Epidermal melanocyte (primary cell): ENCODE data around the gene SMCO3.
A peak's percentile ranks its signal among the peaks of the same experiment; 100 is the strongest.
"Not testable (repeated sequence)": the region's sequence is repeated elsewhere in the genome, so short reads cannot be mapped to it uniquely, and the experiment has no call there.

Experiments
- DNase-seq: peaks from one replicate; pipeline ENCODE4 v3.0.0; 2011; ENCODE audit warnings: low spot score; ENCODE audit not compliant: insufficient read length

Gene SMCO3

GRCh38 chr12:14774906-14775635, 38.9 kb downstream of the SMCO3 start:
- DNase-seq = no peak

DNA sequence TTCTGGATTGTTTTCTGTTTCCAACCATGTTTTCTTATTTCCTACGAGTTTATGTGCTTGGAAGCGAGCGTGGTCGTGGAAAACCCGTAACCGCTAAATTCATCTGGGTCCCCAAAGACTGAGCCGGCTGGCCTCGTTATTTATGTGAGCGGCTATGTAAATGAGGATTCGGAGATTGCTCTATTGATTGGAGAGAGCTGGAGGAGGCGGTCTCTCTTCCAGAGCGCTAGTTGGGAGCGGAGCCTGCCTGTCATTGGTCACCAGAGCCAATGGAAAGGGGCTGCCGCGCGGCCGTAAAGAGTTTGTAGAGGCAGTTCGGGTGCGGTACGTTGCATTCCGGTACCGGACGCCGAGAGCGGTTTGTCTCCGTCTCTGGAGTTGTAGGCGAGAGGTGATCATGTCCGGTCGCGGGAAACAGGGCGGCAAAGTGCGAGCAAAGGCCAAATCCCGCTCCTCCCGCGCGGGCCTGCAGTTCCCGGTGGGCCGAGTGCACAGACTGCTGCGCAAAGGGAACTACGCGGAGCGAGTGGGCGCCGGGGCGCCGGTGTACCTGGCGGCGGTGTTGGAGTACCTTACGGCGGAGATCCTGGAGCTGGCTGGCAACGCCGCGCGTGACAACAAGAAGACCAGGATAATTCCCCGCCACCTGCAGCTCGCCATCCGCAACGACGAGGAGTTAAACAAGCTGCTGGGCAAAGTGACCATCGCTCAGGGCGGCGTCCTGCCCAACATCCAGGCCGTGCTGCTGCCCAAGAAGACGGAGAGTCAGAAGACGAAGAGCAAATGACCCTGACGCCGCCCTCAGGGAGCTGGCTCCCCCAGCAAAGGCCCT, 39.7 kb downstream of the SMCO3 start:
- peak; percentile 86 for DNase-seq

DNA sequence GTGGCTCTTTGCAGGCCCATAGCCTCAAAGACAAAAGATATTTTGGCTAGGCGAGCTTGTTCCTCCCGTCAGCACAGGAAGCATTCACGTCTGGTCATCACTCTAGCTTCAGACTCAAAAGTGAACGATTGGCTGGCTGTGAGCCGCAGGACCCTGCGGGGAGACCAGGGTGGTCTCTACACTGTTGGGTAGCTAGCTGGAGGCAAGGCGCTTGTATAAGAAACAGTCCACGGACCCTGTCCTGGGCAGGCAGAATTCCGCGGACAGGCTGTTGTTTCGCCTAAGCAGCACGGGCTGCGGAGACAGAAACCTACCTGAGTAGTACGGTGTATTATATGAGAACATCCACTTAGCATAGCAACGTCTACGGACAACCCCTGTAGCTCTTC, 40.3 kb downstream of the SMCO3 start:
- no peak for DNase-seq

DNA sequence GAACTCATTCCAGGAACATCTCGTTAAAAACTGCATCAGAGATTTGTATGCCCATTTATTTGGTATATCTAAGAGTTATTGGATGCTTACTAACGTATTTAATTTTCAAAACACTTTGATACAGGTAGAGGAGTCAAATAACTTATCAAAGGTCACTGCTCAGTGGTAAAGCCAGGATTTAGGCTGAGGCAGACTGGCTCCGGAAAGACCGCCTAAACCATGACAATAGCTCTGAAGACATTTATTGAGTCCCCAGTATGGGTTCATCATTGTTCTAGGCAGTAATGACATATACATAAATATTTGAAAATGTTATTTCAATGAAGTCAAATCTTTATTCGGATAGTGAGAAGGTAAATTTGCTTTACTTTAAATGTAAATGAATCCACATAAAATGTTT, 41.0 kb downstream of the SMCO3 start:
- no peak for DNase-seq

GRCh38 chr12:14771651-14772137, 42.3 kb downstream of the SMCO3 start:
- DNase-seq = no peak

DNA sequence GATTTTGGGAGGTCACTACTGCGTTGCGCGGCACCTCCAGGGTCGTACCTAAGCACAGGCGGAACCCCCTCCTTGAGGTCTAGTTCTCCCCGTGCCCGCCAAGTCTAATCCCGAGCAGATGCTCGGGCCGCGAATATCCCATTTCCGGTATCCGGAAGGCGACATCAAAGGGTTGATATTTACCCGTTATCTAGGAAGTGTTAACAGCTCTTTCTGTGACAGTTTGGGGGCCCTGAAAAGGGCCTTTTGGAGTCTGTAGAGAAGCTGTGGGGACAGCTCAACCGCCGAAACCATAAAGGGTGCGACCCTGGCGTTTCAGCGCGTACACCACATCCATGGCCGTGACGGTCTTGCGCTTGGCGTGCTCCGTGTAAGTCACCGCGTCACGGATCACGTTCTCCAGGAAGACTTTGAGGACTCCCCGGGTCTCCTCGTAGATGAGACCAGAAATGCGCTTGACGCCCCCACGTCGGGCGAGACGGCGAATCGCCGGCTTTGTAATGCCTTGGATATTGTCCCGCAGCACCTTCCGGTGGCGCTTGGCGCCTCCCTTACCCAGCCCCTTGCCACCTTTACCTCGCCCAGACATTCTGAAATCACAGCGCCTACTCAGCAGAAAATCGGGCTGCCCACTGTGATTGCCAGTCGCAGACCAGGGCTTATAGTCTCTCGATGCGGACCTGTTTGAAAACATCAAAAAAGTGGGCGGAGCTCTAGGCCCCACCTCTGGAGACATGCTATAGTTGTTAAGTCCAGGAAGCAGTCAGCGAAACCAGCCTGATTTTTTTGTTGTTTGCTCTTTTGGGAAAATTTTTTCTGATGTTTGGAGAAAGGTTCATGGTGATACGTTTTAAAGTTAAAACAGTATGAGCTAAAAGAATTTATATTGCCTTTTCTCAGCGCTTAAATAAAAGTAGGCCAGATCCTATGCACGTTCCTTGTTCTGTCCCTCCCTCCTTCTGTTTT, 43.2 kb downstream of the SMCO3 start:
- DNase-seq = peak; percentile 76

- DNase-seq = no peak
Measured at GRCh38 chr12:14769969-14770495, 44.0 kb downstream of the SMCO3 start.

DNA sequence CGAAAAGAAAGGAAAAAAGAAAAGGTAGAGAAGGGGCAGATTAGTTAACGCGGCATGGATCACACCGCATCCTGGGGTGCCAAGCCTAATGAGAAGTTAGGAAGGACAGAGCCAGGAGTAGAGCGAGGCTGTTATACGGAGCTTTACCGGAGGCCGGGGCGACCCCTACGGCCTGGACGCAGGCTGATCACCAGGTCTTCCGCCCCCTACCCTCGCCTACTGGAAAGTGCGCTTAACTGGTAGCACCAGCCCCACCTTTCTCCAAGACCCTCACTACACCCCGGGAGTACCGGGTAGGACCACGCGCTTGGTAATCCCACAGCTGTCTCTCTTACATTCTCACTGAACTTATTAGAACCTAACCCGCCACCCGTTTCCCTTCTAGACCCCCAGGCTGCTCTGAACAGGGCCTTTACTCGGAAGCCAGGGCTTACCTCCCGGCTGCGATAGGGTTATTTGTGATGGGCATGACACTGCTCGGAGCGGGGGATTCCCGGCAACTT, 44.5 kb downstream of the SMCO3 start:
- DNase-seq = no peak

DNA sequence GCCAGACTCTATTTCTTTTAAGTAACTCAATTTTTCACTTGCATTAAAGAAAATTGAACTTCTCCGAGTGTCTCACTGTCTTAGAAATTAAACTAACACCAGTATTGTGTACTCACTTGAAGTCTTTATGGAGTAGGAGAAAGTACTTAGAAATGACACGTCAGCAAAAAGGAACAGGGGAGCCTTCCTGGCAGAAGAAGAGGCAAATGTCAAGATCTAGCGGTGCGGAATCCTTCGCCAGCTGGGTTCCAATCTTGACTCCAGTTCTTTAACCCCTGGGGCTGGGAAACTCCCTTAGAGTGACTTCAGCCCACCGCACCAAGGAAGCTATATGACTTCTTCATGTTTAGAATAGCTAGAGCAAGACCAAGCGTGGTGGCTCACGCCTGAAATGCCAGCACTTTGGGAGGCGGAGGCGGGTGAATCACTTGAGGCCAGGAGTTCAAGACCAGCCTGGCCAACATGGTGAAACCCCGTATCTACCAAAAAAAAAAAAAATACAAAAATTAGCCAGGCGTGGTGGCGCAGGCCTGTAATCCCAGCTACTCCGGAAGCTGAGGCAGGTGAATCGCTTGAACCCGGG, 45.1 kb downstream of the SMCO3 start:
- DNase-seq = no peak

GRCh38 chr12:14767617-14768016, 46.4 kb downstream of the SMCO3 start:
- no peak for DNase-seq

DNA sequence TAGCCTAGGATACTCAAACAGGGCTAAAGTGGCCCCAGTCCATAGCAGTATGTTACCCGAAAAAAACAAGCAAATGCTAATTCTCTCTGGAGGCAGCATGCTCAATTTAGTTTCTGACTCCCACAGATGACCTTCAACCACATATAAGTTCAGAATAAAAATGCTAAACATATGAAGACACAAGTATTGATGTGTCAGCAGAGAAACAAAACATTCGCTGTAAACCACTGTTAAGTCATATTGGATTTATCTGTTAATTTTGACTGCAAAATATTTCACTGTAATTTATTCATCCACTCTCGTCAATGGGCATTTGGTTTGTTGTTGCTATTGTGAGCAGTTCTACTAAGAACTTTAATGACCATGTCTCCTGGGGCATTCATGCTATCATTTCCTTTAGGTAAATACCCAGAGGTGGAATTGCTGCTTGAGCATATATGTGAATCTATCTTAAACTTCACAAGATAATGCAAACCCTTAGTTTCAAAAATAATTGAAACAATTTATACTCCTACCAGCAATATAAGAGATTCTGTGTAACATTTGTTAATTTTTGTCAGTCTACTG, 47.2 kb downstream of the SMCO3 start:
- DNase-seq = no peak

GRCh38 chr12:14766020-14766419, 48.0 kb downstream of the SMCO3 start:
- not testable (repeated sequence) for DNase-seq

DNA sequence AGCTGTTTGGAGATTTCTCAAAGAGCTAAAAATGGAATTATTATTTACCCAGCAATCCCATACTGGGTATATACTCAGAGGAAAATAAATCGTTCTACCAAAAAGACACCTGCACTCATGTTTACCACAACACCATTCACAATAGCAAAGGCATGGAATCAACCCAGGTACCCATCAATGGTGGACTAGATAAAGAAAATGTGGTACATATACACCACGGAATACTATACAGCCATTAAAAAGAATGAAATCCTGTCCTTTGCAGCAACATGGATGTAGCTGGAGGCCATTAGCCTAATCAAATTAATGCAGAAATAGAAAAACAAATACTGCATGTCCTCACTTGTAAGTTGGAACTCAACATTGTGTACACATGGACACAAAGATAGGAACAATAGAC, 48.6 kb downstream of the SMCO3 start:
- DNase-seq = no peak

- DNase-seq = not testable (repeated sequence)
Measured at GRCh38 chr12:14759711-14760280, 54.2 kb downstream of the SMCO3 start.

GRCh38 chr12:14756334-14757143, 57.4 kb downstream of the SMCO3 start:
- DNase-seq = no peak
